ENCODE measurements around the gene PCYT1A.

- no peak for TF ChIP-seq CTCF (IDR thresholded peaks at IDR 0.05)
- TF ChIP-seq EZH2 (IDR thresholded peaks at IDR 0.05; ENCODE audit: borderline replicate concordance, insufficient read depth, low read depth, low read length, poor library complexity, severe bottlenecking), result no peak
These were observed 66.5 kb downstream of the PCYT1A start for GRCh38 chr3:196220991-196221390.

Measured in B cell (primary cell).